ENCODE data around the gene RTP1. TPM values are rescaled to one million over a fixed set of nuclear protein-coding genes. Genes with fewer than 3 reads are reported as not detected.

RTP1 gene
- total RNA-seq, 1 donor from 2014 or later, result not detected

DNA sequence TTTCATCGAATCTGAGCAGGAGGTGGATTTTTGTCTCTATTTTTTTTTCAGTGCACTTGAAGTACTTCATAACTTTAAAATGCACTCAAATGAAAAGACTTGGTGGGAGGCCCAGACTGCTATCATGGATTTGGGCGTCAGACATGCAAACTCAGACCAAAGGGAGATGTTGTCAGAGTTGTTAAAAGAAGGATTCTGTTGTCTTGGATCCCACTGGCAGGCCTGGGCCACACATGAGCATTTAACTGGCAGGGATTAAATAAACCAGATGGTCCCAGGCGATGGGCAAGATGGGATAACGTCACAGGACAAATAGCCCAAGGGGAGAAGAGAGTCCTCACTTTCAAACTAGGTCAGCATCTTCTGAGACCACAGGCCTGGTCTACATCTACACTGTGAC, 15.4 kb downstream of the RTP1 start:
- TF ChIP-seq, protein P1, sequence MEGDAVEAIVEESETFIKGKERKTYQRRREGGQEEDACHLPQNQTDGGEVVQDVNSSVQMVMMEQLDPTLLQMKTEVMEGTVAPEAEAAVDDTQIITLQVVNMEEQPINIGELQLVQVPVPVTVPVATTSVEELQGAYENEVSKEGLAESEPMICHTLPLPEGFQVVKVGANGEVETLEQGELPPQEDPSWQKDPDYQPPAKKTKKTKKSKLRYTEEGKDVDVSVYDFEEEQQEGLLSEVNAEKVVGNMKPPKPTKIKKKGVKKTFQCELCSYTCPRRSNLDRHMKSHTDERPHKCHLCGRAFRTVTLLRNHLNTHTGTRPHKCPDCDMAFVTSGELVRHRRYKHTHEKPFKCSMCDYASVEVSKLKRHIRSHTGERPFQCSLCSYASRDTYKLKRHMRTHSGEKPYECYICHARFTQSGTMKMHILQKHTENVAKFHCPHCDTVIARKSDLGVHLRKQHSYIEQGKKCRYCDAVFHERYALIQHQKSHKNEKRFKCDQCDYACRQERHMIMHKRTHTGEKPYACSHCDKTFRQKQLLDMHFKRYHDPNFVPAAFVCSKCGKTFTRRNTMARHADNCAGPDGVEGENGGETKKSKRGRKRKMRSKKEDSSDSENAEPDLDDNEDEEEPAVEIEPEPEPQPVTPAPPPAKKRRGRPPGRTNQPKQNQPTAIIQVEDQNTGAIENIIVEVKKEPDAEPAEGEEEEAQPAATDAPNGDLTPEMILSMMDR (IDR thresholded peaks at IDR 0.05), result no peak
- H3K9me3 ChIP-seq, result no peaks in the 10 kb centered on the region
- ATAC-seq, result peak; percentile 21 to 39
- H3K4me3 ChIP-seq, result no peak overlapping the region
- H3K27ac ChIP-seq, result peak overlapping the region; percentile 1
- intact Hi-C loops (cut with DNase I), result no loop called here
- H3K36me3 ChIP-seq, result no peaks in the 10 kb centered on the region
- no peaks in the 10 kb centered on the region for H3K27me3 ChIP-seq (ENCODE audit: low read depth)
- peaks cover 6% of the 10 kb centered on the region for H3K4me1 ChIP-seq
- no peak for DNase-seq

DNA sequence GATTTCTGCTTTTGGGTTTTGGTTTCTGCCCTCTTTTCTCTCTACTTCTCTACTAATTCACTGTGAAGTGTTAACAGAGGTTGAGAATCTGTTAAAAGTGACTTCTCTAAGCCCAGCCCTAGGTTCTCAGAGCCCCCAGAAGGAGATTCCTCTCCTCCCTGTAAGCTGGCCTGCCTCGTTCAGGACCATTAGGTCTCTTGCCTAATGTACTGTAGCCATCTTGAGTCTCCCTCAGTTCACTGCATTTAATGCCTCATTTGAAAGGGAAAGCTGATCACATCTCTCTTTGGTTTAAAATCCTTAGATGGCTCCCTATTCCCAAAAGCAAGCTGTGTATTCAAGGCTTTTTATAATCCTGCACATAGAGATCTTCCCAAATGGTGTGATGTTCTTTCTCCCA, 16.3 kb downstream of the RTP1 start:
- Histone ChIP-seq H3K27ac (no peak overlapping the region), H3K36me3 (no peaks in the 10 kb centered on the region)
- intact Hi-C loops (cut with DNase I), result no loop called here

DNA sequence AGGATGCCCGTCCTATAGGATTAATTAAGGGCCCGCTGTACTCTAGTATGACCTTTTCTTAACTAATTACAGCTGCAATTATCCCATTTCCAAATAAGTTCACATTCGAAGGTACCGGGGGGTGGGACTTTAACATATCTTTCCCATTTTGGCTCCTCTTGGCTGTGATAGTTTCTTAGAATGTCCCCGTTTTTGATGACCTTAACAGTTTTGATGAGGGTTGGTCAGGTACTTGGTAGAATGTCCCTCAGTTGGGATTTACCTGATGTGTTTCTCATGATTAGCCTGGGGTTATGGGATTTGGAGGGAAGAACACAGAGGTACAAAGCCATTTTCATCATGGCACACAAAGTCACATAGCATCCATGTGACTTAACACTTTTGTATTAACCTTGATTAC, 18.2 kb downstream of the RTP1 start:
- intact Hi-C loops (cut with DNase I), result no loop called here
- no peak for DNase-seq
- Histone ChIP-seq H3K4me1 (peaks cover 6% of the 10 kb centered on the region), H3K9me3 (no peaks in the 10 kb centered on the region), H3K4me3 (no peak overlapping the region), H3K27ac (no peak overlapping the region), H3K27me3 (ENCODE audit: low read depth) (no peaks in the 10 kb centered on the region), H3K36me3 (no peaks in the 10 kb centered on the region)
- TF ChIP-seq, protein P1 (IDR thresholded peaks at IDR 0.05), result no peak
- ATAC-seq, result no peak

More for the DNA sequence above, 16.3 kb downstream of the RTP1 start:
- TF ChIP-seq, protein P1 (IDR thresholded peaks at IDR 0.05), result no peak
- ATAC-seq, result no peak
- H3K9me3 ChIP-seq, result no peaks in the 10 kb centered on the region
- H3K4me3 ChIP-seq, result no peak overlapping the region
- no peak for DNase-seq
- peaks cover 6% of the 10 kb centered on the region for H3K4me1 ChIP-seq
- no peaks in the 10 kb centered on the region for H3K27me3 ChIP-seq (ENCODE audit: low read depth)

DNA sequence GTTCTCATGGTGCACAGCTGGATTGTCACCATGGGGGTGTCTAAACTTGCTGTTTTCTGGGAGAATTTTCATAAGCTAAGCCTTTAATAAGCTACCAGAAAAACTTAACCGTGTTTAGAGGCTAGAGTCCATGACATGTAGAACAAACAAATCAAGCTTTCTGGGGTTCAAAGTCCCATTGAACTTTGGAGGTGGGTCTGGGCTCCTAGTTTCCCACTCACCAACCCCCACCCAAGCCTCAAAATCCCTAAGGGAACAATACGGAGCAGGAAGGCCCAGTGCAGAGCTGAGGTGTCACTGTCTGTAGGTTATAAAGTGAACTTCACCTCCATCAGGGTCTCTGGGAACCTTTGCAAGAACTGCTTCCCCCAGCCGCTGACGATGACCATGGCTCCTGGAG, 25.5 kb downstream of the RTP1 start:
- Histone ChIP-seq H3K9me3 (no peaks in the 10 kb centered on the region), H3K36me3 (no peaks in the 10 kb centered on the region), H3K4me1 (no peaks in the 10 kb centered on the region), H3K27ac (no peak overlapping the region), H3K27me3 (ENCODE audit: low read depth) (no peaks in the 10 kb centered on the region), H3K4me3 (no peak overlapping the region)
- TF ChIP-seq, protein P1 (IDR thresholded peaks at IDR 0.05), result no peak
- intact Hi-C loops (cut with DNase I), result loop anchor here (10.0 kb wide), 1 partner anchor 452 kb away; the partner anchor contains the start of gene SST
- ATAC-seq (no peak), DNase-seq (no peak)

DNA sequence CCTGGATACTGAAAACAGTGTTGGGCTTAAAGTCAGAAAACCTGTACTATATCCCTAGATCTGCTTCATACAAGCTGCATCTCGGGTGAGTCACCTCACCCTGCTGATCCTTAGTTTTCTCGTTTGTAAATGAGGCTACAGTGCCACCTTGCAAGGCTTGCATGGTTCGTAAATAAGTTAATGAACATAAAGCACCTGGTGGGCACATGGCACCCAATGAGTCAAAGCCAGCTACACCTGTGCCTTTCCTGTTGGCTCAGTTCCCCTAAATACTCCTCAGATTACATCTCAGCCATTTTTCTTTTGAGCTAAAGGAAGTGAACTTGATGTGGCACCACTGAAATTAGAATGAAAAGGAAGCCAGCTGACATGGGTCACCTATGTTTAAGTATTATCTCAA, 26.5 kb downstream of the RTP1 start:
- TF ChIP-seq, protein P1 (IDR thresholded peaks at IDR 0.05), result no peak
- ATAC-seq, result no peak
- no peaks in the 10 kb centered on the region for H3K4me1 ChIP-seq
- no peaks in the 10 kb centered on the region for H3K27me3 ChIP-seq (ENCODE audit: low read depth)
- no peak overlapping the region for H3K4me3 ChIP-seq
- no peak for DNase-seq
- intact Hi-C loops (cut with DNase I), result loop anchor here (10.0 kb wide), 1 partner anchor 451 kb away; the partner anchor contains the start of gene SST
- no peaks in the 10 kb centered on the region for H3K9me3 ChIP-seq
- H3K27ac ChIP-seq, result no peak overlapping the region
- no peaks in the 10 kb centered on the region for H3K36me3 ChIP-seq

All from lower lobe of right lung (tissue), 2 donors.